HEK293T (cell line): Measurements from ENCODE around the gene PRKCH.

ENCODE experiments used
- CTCF ChIA-PET: fragments of 350-600 bp; formaldehyde crosslinking; extraction: SDS; loops from one replicate; lab custom pipeline; 2021; ENCODE audit warnings: antibody characterized with exemption, inconsistent platforms; lab: Yijun Ruan, JAX
- POLR2A ChIA-PET: fragments of 350-600 bp; formaldehyde crosslinking; extraction: SDS; loops from one replicate; lab custom pipeline; 2020; ENCODE audit warnings: antibody characterized with exemption, inconsistent platforms; lab: Yijun Ruan, JAX
- DNase-seq: peaks from one replicate; pipeline ENCODE4 v3.0.0; 2012; ENCODE audit warnings: mixed read lengths; ENCODE audit errors: extremely low spot score
- ARNT ChIP-seq: fragments of 450-650 bp; IDR thresholded peaks from 2 replicates; pipeline ENCODE4 v1.6.1; 2017; ENCODE audit warnings: mild to moderate bottlenecking
- BHLHE40 ChIP-seq: fragments of 450-650 bp; IDR thresholded peaks from 2 replicates; pipeline ENCODE4 v1.6.1; 2016; ENCODE audit warnings: mild to moderate bottlenecking, moderate library complexity, borderline replicate concordance
- CTBP1 ChIP-seq: fragments of 450-650 bp; IDR thresholded peaks from 2 replicates; pipeline ENCODE4 v1.6.1; 2016; ENCODE audit warnings: borderline replicate concordance
- ELF4 ChIP-seq: fragments of 450-650 bp; IDR thresholded peaks from 2 replicates; pipeline ENCODE4 v1.6.1; 2017; ENCODE audit warnings: antibody characterized with exemption
- FOXA1 ChIP-seq: fragments of 450-650 bp; IDR thresholded peaks from 2 replicates; pipeline ENCODE4 v1.6.1; 2016; ENCODE audit warnings: mild to moderate bottlenecking
- FOXK2 ChIP-seq: fragments of 450-650 bp; IDR thresholded peaks from 2 replicates; pipeline ENCODE4 v1.6.1; 2016; ENCODE audit warnings: mild to moderate bottlenecking
- FOXM1 ChIP-seq: fragments of 450-650 bp; IDR thresholded peaks from 2 replicates; pipeline ENCODE4 v1.6.1; 2017; ENCODE audit warnings: mild to moderate bottlenecking, borderline replicate concordance
- HDGF ChIP-seq: fragments of 450-650 bp; IDR thresholded peaks from 2 replicates; pipeline ENCODE4 v1.6.1; 2017; ENCODE audit warnings: antibody characterized with exemption, borderline replicate concordance
- L3MBTL2 ChIP-seq: fragments of 450-650 bp; conservative IDR thresholded peaks from 2 replicates; pipeline ENCODE4 v1.6.1; 2016; ENCODE audit warnings: mild to moderate bottlenecking
- LEF1 ChIP-seq: fragments of 450-650 bp; IDR thresholded peaks from 2 replicates; pipeline ENCODE4 v1.6.1; 2017; ENCODE audit warnings: mild to moderate bottlenecking, borderline replicate concordance
- NFRKB ChIP-seq: fragments of 450-650 bp; IDR thresholded peaks from 2 replicates; pipeline ENCODE4 v1.6.1; 2016; ENCODE audit warnings: mild to moderate bottlenecking, moderate library complexity
- PKNOX1 ChIP-seq: fragments of 450-650 bp; IDR thresholded peaks from 2 replicates; pipeline ENCODE4 v1.6.1; 2016
- SP1 ChIP-seq: fragments of 450-650 bp; IDR thresholded peaks from 2 replicates; pipeline ENCODE4 v1.6.1; 2017
- SUZ12 ChIP-seq: fragments of 450-650 bp; IDR thresholded peaks from 2 replicates; pipeline ENCODE4 v1.6.1; 2016; ENCODE audit warnings: mild to moderate bottlenecking
- TARDBP ChIP-seq: fragments of 450-650 bp; IDR thresholded peaks from 2 replicates; pipeline ENCODE4 v1.6.1; 2016
- ZNF384 ChIP-seq: fragments of 450-650 bp; IDR thresholded peaks from 2 replicates; pipeline ENCODE4 v1.6.1; 2016

PRKCH gene

DNA sequence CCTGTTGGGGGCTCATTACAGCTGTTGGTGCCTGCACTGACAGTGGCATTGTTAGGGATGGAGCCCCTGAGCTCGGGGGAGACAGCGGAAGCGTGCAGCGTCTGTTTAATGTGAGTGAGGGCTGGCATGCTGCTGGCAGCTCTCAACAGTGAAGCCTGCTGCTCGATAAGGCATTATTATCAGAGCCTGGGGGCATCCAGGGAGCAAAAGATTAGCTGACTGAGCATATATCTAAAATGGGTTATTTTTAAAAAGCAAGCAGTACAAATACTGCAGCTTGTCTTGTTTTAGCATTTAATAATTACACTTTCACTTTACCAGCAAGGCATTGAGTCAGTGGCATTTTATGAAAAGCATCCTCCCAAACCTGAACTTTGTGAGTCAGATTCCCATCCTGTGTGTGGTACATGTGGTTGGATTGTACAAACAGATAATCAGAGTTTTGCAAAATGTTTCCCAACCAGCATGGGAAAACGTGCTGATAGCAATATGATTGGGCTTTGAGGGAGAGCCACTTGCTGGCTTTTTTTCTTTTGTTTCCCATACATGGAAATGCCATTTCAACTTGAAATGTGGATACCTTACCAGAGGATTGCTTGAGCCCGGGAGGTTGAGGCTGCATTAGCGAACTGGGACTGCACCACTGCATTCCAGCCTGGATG, 150.8 kb downstream of the PRKCH start:
- TF ChIP-seq LEF1, result no peak
- TF ChIP-seq FOXA1, result no peak
- TF ChIP-seq TARDBP, result no peak
- no peak for TF ChIP-seq ZNF384
- TF ChIP-seq SP1, result no peak
- no peak for TF ChIP-seq CTBP1
- TF ChIP-seq FOXM1, result no peak
- no peak for TF ChIP-seq PKNOX1
- no peak for TF ChIP-seq FOXK2
- no peak for TF ChIP-seq ELF4
- TF ChIP-seq SUZ12, result no peak
- TF ChIP-seq ARNT, result no peak
- TF ChIP-seq HDGF, result no peak
- no peak for TF ChIP-seq L3MBTL2
- no peak for TF ChIP-seq NFRKB
- DNase-seq, result no peak
- POLR2A ChIA-PET, result interaction anchor here (1.1 kb wide), 1 partner anchor 223 kb away, joined by 3 read pairs; the partner anchor contains the start of gene HIF1A
- CTCF ChIA-PET, result interaction anchor here (1.7 kb wide), 1 partner anchor 12 kb away, joined by 3 read pairs; no protein-coding TSS in a partner anchor

DNA sequence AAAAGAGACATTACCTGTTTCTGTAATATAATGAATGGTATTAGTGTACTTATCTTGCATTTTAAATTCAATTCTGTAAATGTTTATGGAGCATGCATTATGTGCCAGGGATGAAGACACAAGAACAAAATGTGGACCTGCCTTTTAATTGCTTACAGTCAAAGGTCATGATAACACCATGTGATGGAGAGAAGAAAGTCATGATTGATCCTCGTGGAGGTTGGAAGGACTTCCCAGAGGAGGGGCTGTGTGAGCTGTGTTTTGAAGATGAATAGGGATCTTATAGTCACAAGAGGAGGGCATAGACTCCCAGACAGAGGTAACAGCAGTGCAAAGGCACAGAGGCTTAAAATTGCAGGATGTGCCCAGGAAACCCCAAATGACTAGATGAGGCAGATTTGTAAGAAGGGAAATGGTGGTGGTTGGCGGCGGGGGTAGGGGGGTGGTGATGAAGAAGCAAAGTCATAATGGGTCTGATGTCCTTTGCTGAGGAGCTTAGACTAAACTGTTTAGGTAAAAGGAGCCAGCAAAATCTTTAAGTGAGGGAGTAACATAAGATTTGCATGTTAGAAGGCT, 151.5 kb downstream of the PRKCH start:
- TF ChIP-seq FOXK2, result no peak
- no peak for TF ChIP-seq LEF1
- DNase-seq, result no peak
- CTCF ChIA-PET, result no interaction called here
- POLR2A ChIA-PET, result no interaction called here

DNA sequence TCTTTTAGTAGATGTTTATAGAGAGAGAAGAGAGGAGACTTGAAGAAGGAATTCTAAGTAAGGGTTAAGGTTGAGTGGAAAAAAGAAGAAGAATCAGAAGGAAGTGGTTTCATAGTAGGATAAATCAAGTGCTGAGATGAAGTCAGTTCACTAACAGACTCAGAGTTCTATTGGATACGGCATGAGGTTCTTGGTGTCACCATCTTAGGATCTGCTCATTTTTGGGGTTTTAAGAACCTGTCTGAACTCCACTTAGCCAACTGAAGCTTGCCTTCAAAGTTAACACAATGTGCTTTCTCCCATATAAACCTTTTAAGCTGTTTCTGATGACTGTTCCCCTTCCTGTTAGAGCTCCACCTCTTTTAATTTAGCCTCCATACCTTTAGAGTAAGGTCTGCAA, 152.6 kb downstream of the PRKCH start:
- no peak for TF ChIP-seq BHLHE40
- TF ChIP-seq LEF1, result no peak
- no peak for TF ChIP-seq NFRKB
- no peak for TF ChIP-seq SP1
- TF ChIP-seq SUZ12, result no peak
- no peak for TF ChIP-seq HDGF
- no peak for TF ChIP-seq ZNF384
- TF ChIP-seq FOXK2, result no peak
- TF ChIP-seq PKNOX1, result no peak
- TF ChIP-seq CTBP1, result no peak
- TF ChIP-seq FOXM1, result no peak
- TF ChIP-seq L3MBTL2, result no peak
- TF ChIP-seq TARDBP, result no peak
- TF ChIP-seq FOXA1, result no peak
- no peak for TF ChIP-seq ELF4
- no peak for TF ChIP-seq ARNT
- ChIA-PET CTCF (no interaction called here), POLR2A (no interaction called here)
- no peak for DNase-seq

GRCh38 chr14:61474701-61475100, 153.3 kb downstream of the PRKCH start:
- POLR2A ChIA-PET, result no interaction called here
- TF ChIP-seq CTBP1, result no peak
- no peak for DNase-seq
- CTCF ChIA-PET, result interaction anchor here (0.8 to 1.3 kb wide), 3 partner anchors 8 to 255 kb away, joined by 3 to 6 read pairs (median 3); no protein-coding TSS in a partner anchor

DNA sequence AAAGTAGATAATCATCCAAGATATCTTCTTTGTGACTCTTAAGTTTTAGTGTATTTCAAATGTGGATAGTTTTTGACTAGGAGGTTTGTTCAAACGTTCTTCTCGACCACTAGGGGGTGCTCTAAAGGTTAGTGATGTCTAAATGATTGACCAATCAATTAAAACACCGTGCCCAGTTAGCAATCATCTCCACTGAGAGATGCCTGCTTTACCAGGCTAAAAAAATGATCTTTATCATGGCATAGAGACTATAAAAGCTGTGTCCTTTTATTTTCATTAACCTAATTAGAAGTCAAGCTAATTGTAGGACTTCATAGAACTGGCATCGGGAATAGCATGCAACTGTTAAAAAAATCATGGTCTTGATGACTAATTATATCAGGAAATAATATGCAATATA, 153.9 kb downstream of the PRKCH start:
- ChIA-PET POLR2A (no interaction called here), CTCF (interaction anchor here (0.8 to 1.5 kb wide), 4 partner anchors 9 to 362 kb away, joined by 3 to 6 read pairs (median 4); no protein-coding TSS in a partner anchor)
- peak; percentile 14; the same call in 1 of the 2 replicates for TF ChIP-seq PKNOX1
- no peak for TF ChIP-seq L3MBTL2
- peak; percentile 58 for DNase-seq

DNA sequence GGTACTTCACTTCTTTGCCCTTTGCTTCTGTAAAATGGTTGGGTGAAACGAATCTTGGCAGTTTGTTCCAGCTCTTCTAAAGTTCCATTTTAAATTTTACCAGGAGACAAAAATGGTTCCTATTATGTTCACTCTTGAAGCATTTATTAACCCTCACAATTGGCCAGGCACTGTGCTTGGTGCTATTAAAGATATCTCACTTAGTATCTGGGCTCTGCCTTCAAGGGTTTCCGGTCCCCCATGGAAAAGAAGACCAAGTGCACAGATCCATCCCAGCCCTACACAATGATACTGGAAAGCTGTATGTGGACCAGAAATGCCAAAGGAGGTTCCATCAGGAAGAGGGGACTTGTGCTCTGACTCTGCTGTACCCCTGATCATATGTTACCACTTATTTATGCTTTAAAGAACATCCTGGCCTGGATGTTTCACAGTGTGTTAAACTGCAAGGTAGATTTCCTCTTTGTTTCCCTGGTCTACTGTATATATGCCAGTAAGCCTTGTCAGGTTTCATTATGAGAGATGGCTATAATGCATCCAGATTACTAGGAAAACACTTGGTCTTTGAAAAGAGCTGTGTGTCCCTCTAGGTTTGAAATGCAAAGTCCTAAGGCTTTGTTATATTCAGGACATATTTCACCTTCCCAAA, 154.8 kb downstream of the PRKCH start:
- no peak for DNase-seq
- ChIA-PET CTCF (interaction anchor here (1.3 to 1.5 kb wide), 2 partner anchors 254 to 361 kb away, joined by 3 to 6 read pairs; no protein-coding TSS in a partner anchor), POLR2A (interaction anchor here (0.7 kb wide), 1 partner anchor 219 kb away, joined by 3 read pairs; the partner anchor contains the start of gene HIF1A)
- TF ChIP-seq SUZ12, result no peak
- TF ChIP-seq PKNOX1, result no peak
- TF ChIP-seq ZNF384, result no peak
- no peak for TF ChIP-seq SP1
- no peak for TF ChIP-seq LEF1
- no peak for TF ChIP-seq L3MBTL2
- no peak for TF ChIP-seq FOXA1
- TF ChIP-seq FOXM1, result no peak
- no peak for TF ChIP-seq ARNT
- TF ChIP-seq TARDBP, result no peak
- TF ChIP-seq BHLHE40, result no peak
- TF ChIP-seq CTBP1, result no peak
- TF ChIP-seq ELF4, result no peak
- TF ChIP-seq FOXK2, result no peak
- TF ChIP-seq NFRKB, result no peak
- TF ChIP-seq HDGF, result no peak
